Activated CD4-positive, alpha-beta T cell treated with anti-CD3 and anti-CD28 coated beads for 36 hours (primary cell): ENCODE results near the gene ST6GAL1. TPM values are rescaled to one million over a fixed set of nuclear protein-coding genes. Genes with fewer than 3 reads are reported as not detected.
A peak's percentile ranks its signal among the peaks of the same experiment; 100 is the strongest.
"Not testable (repeated sequence)": the region's sequence is repeated elsewhere in the genome, so short reads cannot be mapped to it uniquely, and the experiment has no call there.

Experiments
- ATAC-seq: fragments of 200-7000 bp; cut with Tn5 transposase; one replicate; pipeline ENCODE4 v1.10.0; 2021; ENCODE audit warnings: mild to moderate bottlenecking, moderate library complexity
- CTCF ChIA-PET: fragments of 350-600 bp; sonication (Branson Sonifier 250); formaldehyde crosslinking; loops from one replicate; lab custom pipeline; 2021; ENCODE audit warnings: antibody characterized with exemption; lab: Charles Lee
- POLR2A ChIA-PET: fragments of 350-600 bp; sonication (Branson Sonifier 250); formaldehyde crosslinking; loops from one replicate; lab custom pipeline; 2021; ENCODE audit warnings: antibody characterized with exemption, inconsistent platforms; lab: Charles Lee
- DNase-seq: peaks from one replicate; pipeline ENCODE4 v3.0.0-alpha.2; 2020
- H3K27ac Mint-ChIP-seq: one replicate; pipeline ENCODE4 v1.8.0; 2021; ENCODE audit warnings: mixed read lengths
- H3K27me3 Mint-ChIP-seq: one replicate; pipeline ENCODE4 v1.8.0; 2021; ENCODE audit warnings: mixed read lengths
- H3K36me3 Mint-ChIP-seq: one replicate; pipeline ENCODE4 v1.8.0; 2021; ENCODE audit warnings: low read depth, mixed read lengths
- H3K4me1 Mint-ChIP-seq: one replicate; pipeline ENCODE4 v1.8.0; 2021; ENCODE audit warnings: mixed read lengths
- H3K4me3 Mint-ChIP-seq: one replicate; pipeline ENCODE4 v1.8.0; 2021; ENCODE audit warnings: mild to moderate bottlenecking, moderate library complexity, mixed read lengths
- H3K9me3 Mint-ChIP-seq: one replicate; pipeline ENCODE4 v1.8.0; 2021; ENCODE audit warnings: low read depth, mixed read lengths
- intact Hi-C, 2 experiments: fragments of 100-400 bp; cut with DNase I in 1 of 2; cut with micrococcal nuclease in 1 of 2; formaldehyde crosslinking; loops; one replicate each; pipeline versions ENCODE4 v1.14.2 to v1.15.1; 2022 to 2024; cut with DNase I, micrococcal nuclease
- total RNA-seq, 2 experiments: library from RNA; stranded (reverse); gene quantifications; one replicate each; pipeline ENCODE4 v1.2.3, GENCODE V29; 2021

Gene ST6GAL1
- total RNA-seq, 2 experiments from 2014 or later: 86.6 to 111 TPM

DNA sequence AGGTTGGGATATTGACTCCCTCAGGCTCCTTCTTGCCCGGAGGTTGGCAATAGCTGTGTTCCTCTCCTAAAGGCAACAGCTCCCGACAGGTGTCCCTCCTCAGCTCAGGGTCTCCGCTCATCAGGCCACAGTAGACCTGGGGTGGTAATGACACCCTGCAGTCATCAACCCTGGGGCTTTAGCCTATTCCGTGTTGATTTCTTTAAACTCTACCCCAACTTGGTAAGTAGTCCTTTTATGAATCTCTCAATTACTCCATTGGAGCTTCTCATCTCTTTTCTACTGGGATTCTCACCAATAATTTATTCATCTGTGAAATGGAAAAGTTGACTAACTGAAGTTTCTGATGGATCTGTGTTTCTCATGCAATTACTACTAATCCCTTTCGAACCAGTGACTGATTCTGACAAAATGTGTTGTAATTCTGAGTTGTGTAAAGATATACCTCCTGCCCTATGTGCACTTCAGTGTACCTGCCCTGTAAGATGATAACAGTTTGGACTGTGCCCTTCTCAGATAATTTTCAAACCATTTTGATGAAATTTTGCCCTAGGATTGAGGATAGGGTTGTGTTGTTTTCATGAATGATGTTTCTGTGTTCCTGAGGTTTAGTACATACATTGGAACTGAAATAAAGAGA, 119.3 kb downstream of the ST6GAL1 start:
- intact Hi-C loops: no loop called here
- Mint-ChIP-seq H3K4me3 (no peak overlapping the region), H3K9me3 (peaks cover 15% of the 10 kb centered on the region), H3K36me3 (peaks cover 89% of the 10 kb centered on the region), H3K27me3 (no peaks in the 10 kb centered on the region), H3K4me1 (peaks cover 63% of the 10 kb centered on the region), H3K27ac (peak overlapping the region; percentile 62)
- POLR2A ChIA-PET: interaction anchor here (0.5 to 2.1 kb wide), 2 partner anchors 8 to 24 kb away, joined by 3 to 6 read pairs; no protein-coding TSS in a partner anchor
- no peak for DNase-seq
- ATAC-seq: peak; percentile 76
- CTCF ChIA-PET: interaction anchor here (0.7 to 1.8 kb wide), 7 partner anchors 9 to 194 kb away, joined by 3 to 9 read pairs (median 3); no protein-coding TSS in a partner anchor

DNA sequence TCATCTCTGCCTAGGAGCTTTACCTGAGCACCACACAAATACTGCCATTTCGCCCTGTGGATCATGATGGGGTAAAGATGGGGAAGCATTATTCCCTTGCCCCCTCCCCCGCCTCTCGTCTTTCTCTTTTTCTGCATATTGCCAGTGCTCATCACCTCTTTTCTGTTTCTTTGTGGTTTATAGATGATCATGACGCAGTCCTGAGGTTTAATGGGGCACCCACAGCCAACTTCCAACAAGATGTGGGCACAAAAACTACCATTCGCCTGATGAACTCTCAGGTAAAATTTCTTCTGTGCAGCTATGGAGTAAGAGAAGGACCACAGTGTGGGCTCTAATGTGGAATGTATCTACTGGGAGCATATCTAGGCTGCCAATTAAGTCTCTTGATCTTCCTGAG, 120.7 kb downstream of the ST6GAL1 start:
- ATAC-seq: no peak
- POLR2A ChIA-PET: no interaction called here

DNA sequence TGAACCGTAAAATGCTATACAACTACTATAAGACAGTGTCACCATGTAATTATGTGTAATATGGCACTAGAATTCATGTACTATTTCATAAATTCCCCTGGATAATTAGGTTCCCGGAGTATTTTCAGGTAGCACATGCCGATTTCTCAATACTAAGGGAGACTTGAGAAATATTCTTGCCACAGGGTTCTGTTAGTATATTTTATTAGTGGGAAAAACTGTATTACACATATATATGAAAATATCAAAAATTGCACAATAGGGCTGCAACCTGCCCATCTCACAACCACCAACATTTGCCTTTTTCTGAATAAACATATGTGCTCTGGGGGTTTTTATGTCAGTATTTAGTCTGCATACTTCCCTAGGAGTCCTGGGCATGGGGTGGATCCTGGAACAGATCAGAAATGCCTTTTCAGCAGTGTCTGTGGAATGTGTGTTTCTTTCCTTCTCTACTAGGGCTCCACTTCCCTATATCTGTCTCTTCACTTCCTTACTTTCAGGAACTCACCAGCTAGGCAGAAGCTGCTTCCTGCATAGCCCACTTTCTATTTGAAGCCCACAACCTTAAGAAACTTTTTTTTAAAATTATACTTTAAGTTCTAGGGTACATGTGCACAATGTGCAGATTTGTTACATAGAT, 121.5 kb downstream of the ST6GAL1 start:
- Mint-ChIP-seq H3K27me3 (no peaks in the 10 kb centered on the region), H3K9me3 (peaks cover 35% of the 10 kb centered on the region), H3K4me1 (peaks cover 52% of the 10 kb centered on the region), H3K27ac (no peak overlapping the region), H3K36me3 (peaks cover 93% of the 10 kb centered on the region), H3K4me3 (no peak overlapping the region)
- ATAC-seq (no peak), DNase-seq (no peak)
- ChIA-PET CTCF (interaction anchor here (1.7 kb wide), 1 partner anchor 9 kb away, joined by 9 read pairs; no protein-coding TSS in a partner anchor), POLR2A (no interaction called here)
- intact Hi-C loops: no loop called here

More for the DNA sequence above, 120.7 kb downstream of the ST6GAL1 start:
- Mint-ChIP-seq H3K9me3 (peaks cover 29% of the 10 kb centered on the region), H3K4me1 (peaks cover 59% of the 10 kb centered on the region), H3K27me3 (no peaks in the 10 kb centered on the region), H3K27ac (peak overlapping the region; percentile 62), H3K36me3 (peaks cover 93% of the 10 kb centered on the region), H3K4me3 (no peak overlapping the region)
- intact Hi-C loops: no loop called here
- no peak for DNase-seq
- CTCF ChIA-PET: interaction anchor here (1.1 to 1.7 kb wide), 3 partner anchors 9 to 120 kb away, joined by 3 to 9 read pairs (median 3); no protein-coding TSS in a partner anchor

DNA sequence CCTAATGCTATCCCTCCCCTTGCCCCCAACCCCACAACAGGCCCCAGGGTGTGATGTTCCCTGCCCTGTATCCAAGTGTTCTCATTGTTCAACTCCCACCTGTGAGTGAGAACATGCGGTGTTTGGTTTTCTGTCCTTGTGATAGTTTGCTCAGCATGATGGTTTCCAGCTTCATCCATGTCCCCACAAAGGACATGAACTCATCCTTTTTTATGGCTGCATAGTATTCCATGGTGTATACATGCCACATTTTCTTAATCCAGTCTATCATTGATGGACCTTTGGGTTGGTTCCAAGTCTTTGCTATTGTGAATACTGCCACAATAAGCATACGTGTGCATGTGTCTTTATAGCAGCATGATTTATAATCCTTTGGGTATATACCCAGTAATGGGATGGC, 122.1 kb downstream of the ST6GAL1 start:
- Mint-ChIP-seq H3K36me3 (peaks cover 94% of the 10 kb centered on the region), H3K4me1 (peaks cover 50% of the 10 kb centered on the region), H3K9me3 (peaks cover 40% of the 10 kb centered on the region)
- DNase-seq, H3K27ac Mint-ChIP-seq, H3K4me3 Mint-ChIP-seq, CTCF ChIA-PET, ATAC-seq, intact Hi-C loops, POLR2A ChIA-PET, H3K27me3 Mint-ChIP-seq: not testable (repeated sequence)

DNA sequence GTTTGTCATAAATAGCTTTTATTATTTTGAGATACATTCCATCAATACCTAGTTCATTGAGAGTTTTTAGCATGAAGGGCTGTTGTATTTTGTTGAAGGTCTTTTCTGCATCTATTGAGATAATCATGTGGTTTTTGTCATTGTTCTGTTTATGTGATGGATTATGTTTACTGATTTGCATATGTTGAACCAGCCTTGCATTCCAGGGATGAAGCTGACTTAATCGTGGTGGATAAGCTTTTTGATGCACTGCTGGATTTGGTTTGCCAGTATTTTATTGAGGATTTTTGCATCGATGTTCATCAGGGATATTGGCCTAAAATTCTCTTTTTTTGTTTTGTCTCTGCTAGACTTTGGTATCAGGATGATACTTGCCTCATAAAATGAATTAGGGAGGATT, 124.1 kb downstream of the ST6GAL1 start:
- peaks cover 42% of the 10 kb centered on the region for H3K9me3 Mint-ChIP-seq
- ATAC-seq, POLR2A ChIA-PET, DNase-seq, intact Hi-C loops, H3K27me3 Mint-ChIP-seq, H3K27ac Mint-ChIP-seq, H3K4me3 Mint-ChIP-seq: not testable (repeated sequence)
- CTCF ChIA-PET: interaction anchor here (0.9 to 1.4 kb wide), 3 partner anchors 12 to 23 kb away, joined by 4 to 5 read pairs (median 5); no protein-coding TSS in a partner anchor
- peaks cover 44% of the 10 kb centered on the region for H3K4me1 Mint-ChIP-seq
- peaks cover 98% of the 10 kb centered on the region for H3K36me3 Mint-ChIP-seq

DNA sequence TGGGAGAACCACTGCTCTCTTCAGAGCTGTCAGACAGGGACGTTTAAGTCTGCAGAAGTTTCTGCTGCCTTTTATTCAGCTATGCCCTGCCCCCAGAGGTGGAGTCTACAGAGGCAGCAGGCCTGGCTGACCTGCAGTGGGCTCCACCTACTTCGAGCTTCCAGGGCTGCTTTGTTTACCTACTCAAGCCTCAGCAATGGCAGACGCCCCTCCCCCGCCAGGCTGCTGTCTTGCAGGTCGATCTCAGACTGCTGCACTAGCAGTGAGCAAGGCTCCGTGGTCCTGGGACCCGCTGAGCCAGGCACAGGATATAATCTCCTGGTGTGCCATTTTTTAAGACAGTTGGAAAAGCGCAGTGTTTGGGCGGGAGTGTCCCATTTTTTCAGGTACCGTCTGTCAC, 127.5 kb downstream of the ST6GAL1 start:
- Mint-ChIP-seq H3K4me1 (peaks cover 55% of the 10 kb centered on the region), H3K9me3 (peaks cover 36% of the 10 kb centered on the region), H3K36me3 (peaks cover 89% of the 10 kb centered on the region)
- intact Hi-C loops, H3K4me3 Mint-ChIP-seq, H3K27me3 Mint-ChIP-seq, H3K27ac Mint-ChIP-seq, DNase-seq, ATAC-seq: not testable (repeated sequence)
- ChIA-PET CTCF (interaction anchor here (0.6 to 1.8 kb wide), 3 partner anchors 8 to 82 kb away, joined by 3 to 6 read pairs (median 4); partner anchors contain the start of gene RPL39L), POLR2A (interaction anchor here (0.7 kb wide), 1 partner anchor 8 kb away, joined by 3 read pairs; no protein-coding TSS in a partner anchor)

DNA sequence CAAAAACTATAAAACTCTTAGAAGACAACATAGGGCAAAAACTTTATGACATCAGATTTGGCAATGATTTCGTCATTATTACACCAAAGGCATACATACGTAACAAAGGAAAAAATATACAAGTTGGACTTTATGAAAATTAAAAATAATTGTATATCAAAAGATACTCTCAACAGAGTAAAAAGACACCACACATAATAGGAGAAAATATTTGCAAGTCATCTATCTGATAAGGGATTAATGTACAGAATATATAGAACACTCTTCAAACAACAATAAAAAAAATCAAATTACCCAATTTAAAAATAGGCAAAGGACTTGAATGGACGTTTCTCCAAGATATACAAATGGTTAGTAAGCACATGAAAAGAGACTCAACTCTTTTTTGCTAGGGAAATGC, 131.4 kb downstream of the ST6GAL1 start:
- H3K36me3 Mint-ChIP-seq: peaks cover 72% of the 10 kb centered on the region
- peaks cover 79% of the 10 kb centered on the region for H3K4me1 Mint-ChIP-seq
- POLR2A ChIA-PET: no interaction called here
- ATAC-seq: no peak
- CTCF ChIA-PET: no interaction called here
- H3K27ac Mint-ChIP-seq: no peak overlapping the region
- intact Hi-C loops: loop anchor here (2.0 to 5.0 kb wide), 2 partner anchors 34 to 37 kb away; no protein-coding TSS in a partner anchor
- H3K27me3 Mint-ChIP-seq: no peaks in the 10 kb centered on the region
- no peak overlapping the region for H3K4me3 Mint-ChIP-seq
- H3K9me3 Mint-ChIP-seq: peaks cover 8% of the 10 kb centered on the region
- no peak for DNase-seq

DNA sequence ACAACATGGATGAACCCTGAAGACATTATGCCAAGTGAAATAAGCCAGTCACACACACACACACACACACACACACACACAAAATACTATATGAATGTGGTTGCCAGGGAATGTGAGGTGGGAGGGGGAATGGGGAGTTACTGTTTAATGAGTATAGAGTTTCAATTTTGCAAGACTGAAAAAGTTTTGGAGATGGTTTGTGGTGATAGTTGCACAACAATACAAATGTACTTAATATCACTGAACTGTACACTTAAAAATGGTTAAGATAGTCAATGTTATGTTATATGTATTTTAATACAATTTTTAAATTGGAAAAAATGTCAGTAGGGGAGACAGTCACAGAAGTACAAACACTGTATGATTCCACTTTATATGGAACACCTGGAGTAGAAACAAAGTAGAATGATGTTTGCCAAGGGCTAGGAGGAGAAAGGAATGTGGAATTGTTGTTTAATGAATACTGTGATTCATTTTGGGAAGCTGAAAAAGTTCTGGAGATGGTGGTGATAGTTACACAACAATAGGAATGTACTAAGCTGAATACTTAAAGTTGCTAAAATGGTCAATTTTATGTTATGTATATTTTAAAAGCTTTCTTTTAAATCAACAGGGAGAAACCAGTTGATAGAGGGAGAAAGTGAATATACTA, 132.3 kb downstream of the ST6GAL1 start:
- no peaks in the 10 kb centered on the region for H3K27me3 Mint-ChIP-seq
- DNase-seq: no peak

DNA sequence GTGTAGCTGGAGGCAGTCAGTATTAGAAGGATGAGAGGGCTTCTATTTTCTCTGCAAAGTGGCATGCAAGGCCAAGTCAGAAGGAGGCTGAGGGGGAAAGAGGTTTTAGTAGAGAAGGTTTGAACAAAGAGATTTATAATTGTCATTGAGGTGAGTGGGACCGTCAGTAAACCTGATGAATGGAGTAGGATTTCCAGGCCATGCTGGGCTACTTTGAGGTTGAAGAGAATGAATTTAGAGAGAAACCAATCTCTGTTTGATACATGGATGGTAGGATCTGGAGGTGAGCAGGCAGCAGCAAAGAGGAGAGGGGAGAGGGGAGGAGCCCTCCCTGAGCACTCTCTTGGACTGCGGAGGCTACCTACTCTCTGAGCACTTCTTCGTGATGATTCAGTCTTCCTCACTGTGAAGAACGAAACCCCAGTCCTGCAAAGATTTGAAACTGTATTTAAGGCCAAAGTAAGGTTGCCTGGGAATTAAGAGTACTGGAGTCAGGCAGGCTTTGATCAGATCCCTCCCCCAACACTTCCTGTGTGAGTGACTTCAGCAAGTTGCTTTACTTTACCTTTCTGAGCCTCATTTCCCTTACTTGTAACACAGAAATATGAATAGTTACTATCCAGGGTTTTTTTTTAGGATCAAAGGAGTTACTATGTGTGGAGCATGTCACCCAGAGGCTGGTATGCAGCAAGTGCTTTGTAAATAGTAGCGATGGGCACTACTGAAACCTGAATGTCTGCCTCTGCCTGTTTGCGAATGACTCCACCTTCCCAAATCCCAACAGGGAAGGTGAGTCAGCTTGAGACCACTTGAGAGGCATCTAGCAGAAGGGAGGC, 133.2 kb downstream of the ST6GAL1 start:
- H3K4me1 Mint-ChIP-seq: peaks cover 78% of the 10 kb centered on the region
- DNase-seq: no peak
- H3K4me3 Mint-ChIP-seq: no peak overlapping the region
- ChIA-PET CTCF (interaction anchor here (0.6 to 6.2 kb wide), 4 partner anchors 33 to 214 kb away, joined by 3 to 41 read pairs (median 3); partner anchors contain the start of gene RPL39L), POLR2A (interaction anchor here (1.3 kb wide), 1 partner anchor 132 kb away, joined by 3 read pairs; no protein-coding TSS in a partner anchor)
- peak; percentile 73 for ATAC-seq
- intact Hi-C loops: loop anchor here (2.0 to 5.0 kb wide), 2 partner anchors 36 to 39 kb away; no protein-coding TSS in a partner anchor
- H3K27me3 Mint-ChIP-seq: no peaks in the 10 kb centered on the region
- H3K9me3 Mint-ChIP-seq: no peaks in the 10 kb centered on the region
- H3K27ac Mint-ChIP-seq: peak overlapping the region; percentile 52
- peaks cover 66% of the 10 kb centered on the region for H3K36me3 Mint-ChIP-seq

More for the DNA sequence above, 132.3 kb downstream of the ST6GAL1 start:
- Mint-ChIP-seq H3K9me3 (peaks cover 2% of the 10 kb centered on the region), H3K4me1 (peaks cover 76% of the 10 kb centered on the region), H3K27ac (peak overlapping the region; percentile 52), H3K4me3 (no peak overlapping the region), H3K36me3 (peaks cover 68% of the 10 kb centered on the region)
- ChIA-PET CTCF (interaction anchor here (0.6 to 0.9 kb wide), 2 partner anchors 77 to 102 kb away, joined by 3 read pairs; partner anchors contain the start of gene RPL39L), POLR2A (no interaction called here)
- intact Hi-C loops: loop anchor here (2.0 to 5.0 kb wide), 2 partner anchors 35 to 38 kb away; no protein-coding TSS in a partner anchor
- no peak for ATAC-seq
